Glomerular visceral epithelial cell (primary cell): ENCODE results near the gene HEBP1.

ENCODE experiments used
- DNase-seq: peaks from one replicate; pipeline ENCODE4 v3.0.0-alpha.2; 2016; ENCODE audit errors: extremely low spot score

The HEBP1 gene

DNA sequence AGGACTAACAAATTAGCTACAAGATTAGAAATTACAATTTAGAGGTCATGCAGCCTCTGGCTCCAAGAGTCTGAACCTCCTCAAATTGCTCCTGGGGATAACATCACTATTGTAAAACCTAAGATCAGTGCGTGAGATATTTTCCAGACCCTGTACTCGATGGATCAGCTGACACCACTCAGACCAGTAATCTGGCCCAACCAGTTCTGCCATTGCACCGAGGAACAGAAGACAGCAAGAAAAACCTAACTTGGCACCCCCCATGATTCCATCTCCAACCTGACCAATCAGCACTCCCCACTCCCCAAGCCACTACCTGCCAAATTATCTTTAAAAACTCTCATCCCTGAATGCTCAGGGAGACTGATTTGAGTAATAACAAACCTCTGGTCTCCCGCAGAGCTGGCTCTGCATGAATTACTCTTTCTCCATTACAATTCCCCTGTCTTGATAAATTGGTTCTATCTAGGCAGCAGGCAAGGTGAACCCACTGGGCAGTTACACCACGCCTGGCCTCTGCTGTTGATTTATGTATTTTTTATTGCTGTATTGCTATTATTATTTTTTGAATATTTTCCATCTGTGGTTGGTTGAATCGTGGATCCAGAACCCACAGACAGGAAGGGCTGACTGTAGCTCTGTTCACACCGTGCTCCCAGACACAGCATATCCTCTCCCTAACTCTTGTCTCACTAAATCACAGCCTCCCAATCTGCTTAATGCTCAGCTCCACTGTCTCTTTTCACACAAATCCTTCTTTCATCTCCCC lies 9.2 kb downstream of the HEBP1 start:
- no peak for DNase-seq

- DNase-seq, result no peak
Measured at GRCh38 chr12:12987421-12987820, 12.6 kb downstream of the HEBP1 start.

GRCh38 chr12:12986775-12987331 lies 13.2 kb downstream of the HEBP1 start:
- no peak for DNase-seq

GRCh38 chr12:12985817-12986408 lies 14.2 kb downstream of the HEBP1 start:
- DNase-seq, result peak; percentile 24

GRCh38 chr12:12984149-12984548 lies 15.9 kb downstream of the HEBP1 start:
- no peak for DNase-seq

DNA sequence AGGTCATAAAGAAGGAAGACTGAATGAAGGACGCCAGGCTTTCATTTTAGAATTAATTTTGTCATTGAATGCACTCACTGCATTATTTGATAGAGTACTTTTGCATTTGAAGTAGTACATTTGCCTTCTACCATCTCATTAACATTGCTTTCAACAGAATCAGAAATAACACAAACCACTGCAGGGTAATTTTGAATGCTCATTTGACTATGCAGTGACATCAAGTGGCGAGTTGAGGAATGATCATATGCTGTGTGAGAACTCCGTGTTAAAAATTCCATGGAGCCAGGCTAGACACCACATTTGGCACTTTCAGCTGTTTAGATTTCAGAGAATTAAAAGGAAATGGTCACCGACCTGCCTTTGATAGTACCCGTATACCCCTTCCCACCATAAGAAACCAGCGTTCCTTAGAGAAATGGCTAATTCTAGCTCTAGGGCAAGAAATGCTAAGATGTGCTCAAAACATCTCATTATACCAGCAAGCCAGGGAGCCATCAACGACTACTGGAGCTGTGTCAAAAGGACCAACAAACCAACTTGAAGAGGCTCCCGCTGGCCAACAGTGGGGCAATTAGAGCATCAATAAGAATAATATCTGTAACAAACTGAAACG lies 16.5 kb downstream of the HEBP1 start:
- DNase-seq, result peak; percentile 50

- DNase-seq, result no peak
Measured at GRCh38 chr12:12982331-12982730, 17.7 kb downstream of the HEBP1 start.

DNA sequence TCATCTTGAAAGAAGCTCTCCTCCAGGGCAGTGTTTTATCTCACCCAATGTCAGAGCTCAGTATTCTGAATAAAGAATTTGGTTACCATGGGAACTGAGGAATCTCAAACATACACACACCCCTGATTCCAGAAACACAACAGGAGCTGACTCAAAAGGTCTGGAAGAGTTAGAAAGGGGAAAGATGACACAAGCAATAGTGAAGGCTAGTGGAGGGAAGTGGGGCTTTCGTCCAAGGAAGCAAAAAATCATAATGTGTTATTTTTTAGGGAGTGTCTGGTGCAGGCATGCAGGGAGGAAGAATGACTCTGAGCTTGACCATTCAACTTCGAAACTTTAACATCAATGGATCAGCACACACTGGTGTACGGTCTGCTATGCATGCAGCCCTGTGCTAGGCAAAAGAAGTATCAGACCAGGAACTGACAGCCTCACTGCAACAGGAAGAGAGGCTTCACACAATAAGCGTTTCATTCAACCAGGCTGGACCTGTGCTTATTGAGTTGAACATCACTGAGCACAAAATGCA lies 20.3 kb downstream of the HEBP1 start:
- DNase-seq, result peak; percentile 71

- no peak for DNase-seq
Measured at GRCh38 chr12:12979126-12979525, 20.9 kb downstream of the HEBP1 start.

GRCh38 chr12:12977231-12977630 lies 22.8 kb downstream of the HEBP1 start:
- no peak for DNase-seq

GRCh38 chr12:12976366-12976765 lies 23.7 kb downstream of the HEBP1 start:
- DNase-seq, result peak; percentile 55

GRCh38 chr12:12975322-12976077 lies 24.6 kb downstream of the HEBP1 start:
- peak; percentile 15 for DNase-seq

DNA sequence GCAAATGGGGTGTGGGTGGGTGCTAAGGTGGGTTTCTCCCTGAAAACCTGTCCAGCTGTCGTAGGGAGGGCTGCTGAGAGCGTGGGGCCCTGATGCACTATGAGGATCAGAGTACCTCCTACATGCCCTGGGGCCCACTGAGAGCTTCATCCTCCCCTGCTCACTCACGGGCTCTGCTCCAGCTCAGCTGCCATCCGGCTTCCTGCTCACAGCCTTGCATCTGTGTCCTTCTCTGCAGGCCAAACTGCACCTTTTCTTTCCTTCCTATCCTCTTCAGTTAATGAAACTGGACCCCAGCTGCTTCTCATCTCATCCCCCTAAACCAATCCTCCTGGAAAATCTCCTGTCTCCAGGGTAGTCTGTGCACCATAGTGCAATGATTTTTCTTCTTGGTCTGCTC lies 25.9 kb downstream of the HEBP1 start:
- no peak for DNase-seq

- DNase-seq, result no peak
Measured at GRCh38 chr12:12973019-12973418, 27.0 kb downstream of the HEBP1 start.

DNA sequence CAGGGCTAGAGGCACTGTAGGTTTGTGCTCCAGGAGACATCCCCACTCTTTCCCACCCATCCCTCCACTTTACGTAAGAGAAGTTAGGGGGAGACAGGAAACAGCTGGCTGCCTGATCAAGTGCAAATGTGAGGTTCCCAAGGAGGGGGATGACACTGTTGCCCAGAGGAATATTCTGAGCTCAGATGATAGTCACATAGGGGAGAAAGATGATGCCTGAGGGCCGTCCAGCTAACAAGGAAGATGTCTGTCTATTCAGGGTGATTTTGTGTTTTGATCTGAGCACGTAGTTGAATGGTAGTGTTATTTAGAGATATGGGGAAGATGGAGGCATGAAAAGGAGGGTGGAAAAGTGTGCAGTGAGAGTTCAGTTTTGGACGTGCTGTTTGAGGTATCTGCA lies 34.2 kb downstream of the HEBP1 start:
- no peak for DNase-seq

DNA sequence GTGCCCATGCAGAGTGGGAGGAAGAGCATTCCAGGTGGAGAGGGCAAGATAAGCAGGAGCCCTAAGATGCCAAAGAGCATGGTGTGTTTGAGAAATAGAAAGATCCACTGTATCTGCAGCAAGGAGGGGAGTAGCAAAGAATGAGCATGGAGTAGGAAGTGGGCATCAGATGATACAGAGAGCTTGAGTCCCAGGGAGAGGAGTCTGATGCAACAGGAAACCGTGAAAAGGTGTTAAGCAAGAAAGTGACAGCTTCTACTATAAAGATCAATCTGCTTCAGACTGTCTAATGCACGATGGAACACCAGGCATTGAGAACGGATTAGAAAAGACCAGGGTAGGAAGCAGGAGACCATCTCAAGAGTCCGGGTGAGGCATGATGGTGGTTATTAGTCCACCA lies 35.8 kb downstream of the HEBP1 start:
- no peak for DNase-seq

DNA sequence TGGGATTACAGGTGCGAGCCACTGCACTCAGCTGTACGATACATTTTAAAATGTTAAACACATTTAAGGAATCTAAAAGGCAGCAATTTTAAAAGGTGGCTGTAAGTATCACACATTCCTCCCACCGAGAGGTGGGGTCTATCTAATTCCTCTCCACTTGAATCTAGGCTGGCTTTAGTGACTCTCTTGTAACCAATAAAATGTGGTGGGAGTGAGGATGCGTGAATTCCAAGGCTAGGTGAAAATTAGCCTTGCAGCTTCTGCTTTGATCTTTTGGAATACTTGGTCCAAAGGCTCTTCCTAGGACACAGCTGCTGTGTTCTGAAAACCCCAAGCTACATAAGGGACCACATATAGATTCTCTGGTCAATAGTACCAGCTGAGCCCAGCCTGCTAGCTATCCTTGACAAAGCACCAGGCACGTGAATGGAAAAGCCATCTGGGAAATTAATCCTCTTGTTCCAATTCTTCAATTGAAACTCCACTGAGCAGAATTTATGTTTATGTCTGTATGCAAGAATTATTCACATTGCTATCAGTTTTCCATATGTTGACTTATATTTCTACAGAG lies 39.3 kb downstream of the HEBP1 start:
- DNase-seq, result no peak

DNA sequence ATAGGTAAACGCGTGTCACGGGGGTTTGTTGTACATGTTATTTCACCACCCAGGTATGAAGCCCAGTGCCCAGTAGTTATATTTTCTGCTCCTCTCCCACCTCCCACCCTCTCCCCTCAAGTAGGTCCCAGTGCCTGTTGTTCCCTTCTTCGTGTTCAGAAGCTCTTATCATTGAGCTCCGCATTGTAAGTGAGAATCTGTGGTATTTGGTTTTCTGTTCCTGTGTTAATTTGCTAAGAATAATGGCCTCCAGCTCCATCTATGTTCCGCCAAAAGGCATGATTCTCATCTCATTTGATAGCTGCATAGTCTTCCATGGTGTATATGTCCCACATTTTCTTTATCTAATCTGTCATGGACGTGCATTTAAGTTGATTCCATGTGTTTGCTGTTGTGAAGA lies 41.2 kb downstream of the HEBP1 start:
- DNase-seq, result no peak

DNA sequence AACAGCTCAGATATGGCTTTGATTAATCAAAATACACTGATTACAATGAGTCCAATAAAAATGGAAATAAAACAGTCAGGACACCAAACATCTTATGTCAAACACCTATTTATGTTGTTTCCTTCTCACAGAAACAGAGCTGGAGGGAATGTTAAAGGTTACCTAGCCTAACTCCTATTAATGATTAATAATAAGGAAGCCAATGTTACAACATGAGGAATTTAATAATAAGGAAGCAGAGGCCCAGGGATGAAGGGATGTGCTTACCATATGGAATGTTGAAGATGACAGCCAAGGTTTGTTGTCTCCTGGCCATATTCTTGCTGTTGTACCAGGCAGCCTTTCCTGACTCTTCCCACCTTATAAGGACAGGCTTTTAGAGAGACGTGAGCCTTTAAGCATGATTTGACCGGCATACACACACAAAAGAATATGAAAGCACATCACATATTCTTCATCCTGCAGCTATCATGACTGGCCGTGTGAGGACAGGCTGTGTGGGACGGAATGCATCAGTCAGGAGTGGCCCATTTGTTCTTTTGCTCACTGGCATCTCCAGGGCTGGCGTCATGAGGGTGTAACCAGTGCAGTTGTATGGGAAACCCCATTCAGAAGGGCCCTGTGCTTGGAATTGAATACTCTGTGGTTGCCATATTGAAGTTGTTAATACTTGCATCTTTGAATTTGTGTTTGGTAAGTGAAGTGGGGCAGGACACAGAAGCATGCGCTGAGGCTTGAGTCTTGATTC lies 45.0 kb downstream of the HEBP1 start:
- DNase-seq, result peak; percentile 16

- peak; percentile 23 for DNase-seq
Measured at GRCh38 chr12:12954356-12954755, 45.7 kb downstream of the HEBP1 start.

DNA sequence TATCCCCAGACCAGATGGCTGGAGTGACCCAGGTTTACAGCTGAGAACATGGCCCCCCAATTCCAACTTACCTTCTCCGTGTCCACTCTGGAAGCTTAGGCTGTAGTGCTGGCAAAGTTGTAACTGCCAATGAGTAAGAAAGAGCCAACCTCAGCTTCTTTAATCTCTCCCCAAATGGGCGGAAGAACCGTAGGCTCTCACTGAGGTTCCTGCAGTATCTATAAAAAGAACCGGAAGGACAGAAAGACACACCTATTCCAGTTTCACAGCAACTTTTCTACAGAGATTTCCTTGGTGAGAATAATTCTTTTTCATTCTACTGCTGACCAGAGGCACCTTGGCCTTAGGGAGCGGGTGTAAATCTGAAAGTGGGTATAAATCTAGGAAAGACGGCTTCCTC lies 48.0 kb downstream of the HEBP1 start, which contains the start of gene GPRC5D:
GPRC5D (minus strand) TSS at position 135 of the 400 bp plus-strand sequence. CDS start 1,786 bp downstream, outside the sequence.
- DNase-seq, result no peak
